Ishikawa (cell line): ENCODE measurements around the gene RAI14.

Source experiments
- CEBPB ChIP-seq: IDR thresholded peaks from 2 replicates; pipeline ENCODE4 v1.6.1; 2012
- CREB1 ChIP-seq: IDR thresholded peaks from 2 replicates; pipeline ENCODE4 v1.6.1; 2012; ENCODE audit warnings: low read depth
- EGR1 ChIP-seq: IDR thresholded peaks from 2 replicates; pipeline ENCODE4 v1.6.1; 2012
- EP300 ChIP-seq: IDR thresholded peaks from 2 replicates; pipeline ENCODE4 v1.6.1; 2012; ENCODE audit warnings: borderline replicate concordance
- FOXM1 ChIP-seq: IDR thresholded peaks from 2 replicates; pipeline ENCODE4 v1.6.1; 2012; ENCODE audit warnings: low read depth, borderline replicate concordance
- MAX ChIP-seq: IDR thresholded peaks from 2 replicates; pipeline ENCODE4 v1.6.1; 2012
- NFIC ChIP-seq: IDR thresholded peaks from 2 replicates; pipeline ENCODE4 v1.6.1; 2012
- RAD21 ChIP-seq: IDR thresholded peaks from 2 replicates; pipeline ENCODE4 v1.6.1; 2012; ENCODE audit warnings: low read depth
- REST ChIP-seq: IDR thresholded peaks from 2 replicates; pipeline ENCODE4 v1.6.1; 2012; ENCODE audit warnings: low read depth, mild to moderate bottlenecking
- TAF1 ChIP-seq: IDR thresholded peaks from 2 replicates; pipeline ENCODE4 v1.6.1; 2012; ENCODE audit warnings: low read depth, mild to moderate bottlenecking
- TCF12 ChIP-seq: IDR thresholded peaks from 2 replicates; pipeline ENCODE4 v1.6.1; 2012; ENCODE audit warnings: low read depth
- TEAD4 ChIP-seq: IDR thresholded peaks from 2 replicates; pipeline ENCODE4 v1.6.1; 2012
- YY1 ChIP-seq: IDR thresholded peaks from 2 replicates; pipeline ENCODE4 v1.6.1; 2012; ENCODE audit warnings: low read depth
- ZBTB7A ChIP-seq: IDR thresholded peaks from 2 replicates; pipeline ENCODE4 v1.6.1; 2012; ENCODE audit warnings: low read depth
- TF ChIP-seq, protein P1 (sequence below): IDR thresholded peaks from 2 replicates; pipeline ENCODE4 v1.6.1; 2012

The RAI14 gene

DNA sequence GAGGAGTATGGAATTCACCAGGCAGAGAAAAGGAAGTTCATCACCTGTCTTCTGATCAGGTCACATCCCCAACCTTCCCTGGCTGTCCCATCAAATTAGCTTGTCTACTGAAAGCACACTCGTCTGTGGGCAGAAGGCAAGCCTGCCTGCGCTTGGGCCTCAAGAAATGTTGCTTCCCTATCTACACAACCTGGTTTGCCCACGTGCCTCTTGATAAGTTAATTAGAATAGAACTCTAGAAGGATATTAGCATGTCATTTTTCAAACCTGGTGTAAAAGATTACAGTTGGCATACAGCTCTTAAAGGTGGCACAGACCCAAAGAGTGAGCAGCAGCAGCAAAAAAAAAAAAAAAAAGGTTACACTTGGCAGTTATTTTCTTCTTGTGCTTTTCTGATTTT is 188.0 kb downstream of the RAI14 start:
- no peak for TF ChIP-seq EP300
- no peak for TF ChIP-seq CEBPB
- TF ChIP-seq REST = no peak
- TF ChIP-seq ZBTB7A = no peak
- TF ChIP-seq NFIC = no peak
- no peak for TF ChIP-seq RAD21

GRCh38 chr5:34844999-34845398 is 188.9 kb downstream of the RAI14 start:
- TF ChIP-seq YY1 (no peak), NFIC (no peak), TCF12 (no peak), ZBTB7A (no peak), EP300 (no peak), RAD21 (no peak), CEBPB (no peak), EGR1 (no peak), TEAD4 (no peak), MAX (no peak), CREB1 (no peak), FOXM1 (no peak), TAF1 (no peak), REST (no peak)
- TF ChIP-seq, protein P1, sequence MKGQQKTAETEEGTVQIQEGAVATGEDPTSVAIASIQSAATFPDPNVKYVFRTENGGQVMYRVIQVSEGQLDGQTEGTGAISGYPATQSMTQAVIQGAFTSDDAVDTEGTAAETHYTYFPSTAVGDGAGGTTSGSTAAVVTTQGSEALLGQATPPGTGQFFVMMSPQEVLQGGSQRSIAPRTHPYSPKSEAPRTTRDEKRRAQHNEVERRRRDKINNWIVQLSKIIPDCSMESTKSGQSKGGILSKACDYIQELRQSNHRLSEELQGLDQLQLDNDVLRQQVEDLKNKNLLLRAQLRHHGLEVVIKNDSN = no peak

- TF ChIP-seq TAF1 (no peak), NFIC (no peak), REST (no peak), EGR1 (no peak), ZBTB7A (no peak), EP300 (no peak), MAX (no peak), FOXM1 (no peak), TEAD4 (no peak), RAD21 (no peak), TCF12 (no peak), CEBPB (no peak)
These were observed 190.9 kb downstream of the RAI14 start for GRCh38 chr5:34847056-34847455.

- TF ChIP-seq EGR1 (no peak), CREB1 (no peak), FOXM1 (no peak), TCF12 (no peak), REST (no peak), RAD21 (no peak), TEAD4 (no peak), EP300 (no peak), YY1 (no peak), MAX (no peak), ZBTB7A (no peak), NFIC (no peak), CEBPB (no peak), TAF1 (no peak)
- TF ChIP-seq, protein P1 = no peak
These were observed 191.4 kb downstream of the RAI14 start for GRCh38 chr5:34847552-34847951.
